ENCODE results near the gene NMNAT3. TPM values are rescaled to one million over a fixed set of nuclear protein-coding genes. Genes with fewer than 3 reads are reported as not detected.

Gene NMNAT3
- total RNA-seq, 4 donors from 2014 or later: 3.5 to 9.5 (median 7.2) TPM

DNA sequence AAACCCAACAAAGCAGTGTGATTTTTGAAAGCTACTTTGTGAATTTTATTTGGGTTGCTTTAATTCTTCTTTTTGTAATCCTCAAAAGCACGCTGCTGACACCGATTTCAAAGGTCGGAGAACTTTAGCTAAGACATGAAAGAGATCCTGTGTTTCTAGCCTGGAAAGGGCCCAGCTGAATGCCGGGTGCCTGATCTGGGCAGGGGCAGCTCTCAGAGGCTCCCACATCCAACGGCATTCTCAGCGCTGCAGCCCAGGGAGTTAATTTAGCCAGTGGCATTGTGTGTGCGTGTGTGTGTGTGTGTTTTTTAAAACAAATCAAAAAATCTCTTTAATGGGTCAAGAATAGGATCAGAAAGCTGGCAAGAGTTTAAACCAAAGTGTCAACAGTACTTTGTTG is 144.8 kb downstream of the NMNAT3 start:
- ATAC-seq (ENCODE audit: low FRiP score): no peak
- no peak for DNase-seq (ENCODE audit: low spot score)
- TF ChIP-seq, protein P1, sequence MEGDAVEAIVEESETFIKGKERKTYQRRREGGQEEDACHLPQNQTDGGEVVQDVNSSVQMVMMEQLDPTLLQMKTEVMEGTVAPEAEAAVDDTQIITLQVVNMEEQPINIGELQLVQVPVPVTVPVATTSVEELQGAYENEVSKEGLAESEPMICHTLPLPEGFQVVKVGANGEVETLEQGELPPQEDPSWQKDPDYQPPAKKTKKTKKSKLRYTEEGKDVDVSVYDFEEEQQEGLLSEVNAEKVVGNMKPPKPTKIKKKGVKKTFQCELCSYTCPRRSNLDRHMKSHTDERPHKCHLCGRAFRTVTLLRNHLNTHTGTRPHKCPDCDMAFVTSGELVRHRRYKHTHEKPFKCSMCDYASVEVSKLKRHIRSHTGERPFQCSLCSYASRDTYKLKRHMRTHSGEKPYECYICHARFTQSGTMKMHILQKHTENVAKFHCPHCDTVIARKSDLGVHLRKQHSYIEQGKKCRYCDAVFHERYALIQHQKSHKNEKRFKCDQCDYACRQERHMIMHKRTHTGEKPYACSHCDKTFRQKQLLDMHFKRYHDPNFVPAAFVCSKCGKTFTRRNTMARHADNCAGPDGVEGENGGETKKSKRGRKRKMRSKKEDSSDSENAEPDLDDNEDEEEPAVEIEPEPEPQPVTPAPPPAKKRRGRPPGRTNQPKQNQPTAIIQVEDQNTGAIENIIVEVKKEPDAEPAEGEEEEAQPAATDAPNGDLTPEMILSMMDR (IDR thresholded peaks at IDR 0.05): no peak

DNA sequence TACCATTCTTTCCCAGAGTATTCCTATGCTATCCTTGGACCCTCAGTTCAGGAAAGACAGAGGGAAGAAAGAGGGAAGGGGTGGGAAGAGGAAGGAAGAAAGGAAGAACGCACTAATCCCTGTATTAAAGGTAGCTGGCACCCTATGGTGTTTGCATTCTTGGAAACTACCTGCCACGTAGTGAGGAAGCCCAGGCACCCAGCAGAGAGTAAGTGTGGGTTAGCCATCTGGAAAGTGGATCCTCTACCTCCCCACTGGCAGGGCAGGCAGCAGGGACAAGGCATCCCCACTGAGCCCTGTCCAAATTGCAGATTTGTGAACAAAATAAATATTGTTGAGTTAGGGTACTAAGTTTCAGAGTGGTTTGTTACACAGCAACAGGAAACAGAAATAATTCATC is 147.1 kb downstream of the NMNAT3 start:
- DNase-seq (ENCODE audit: low spot score) (no peak), ATAC-seq (ENCODE audit: low FRiP score) (no peak)
- TF ChIP-seq, protein P1 (IDR thresholded peaks at IDR 0.05): no peak

DNA sequence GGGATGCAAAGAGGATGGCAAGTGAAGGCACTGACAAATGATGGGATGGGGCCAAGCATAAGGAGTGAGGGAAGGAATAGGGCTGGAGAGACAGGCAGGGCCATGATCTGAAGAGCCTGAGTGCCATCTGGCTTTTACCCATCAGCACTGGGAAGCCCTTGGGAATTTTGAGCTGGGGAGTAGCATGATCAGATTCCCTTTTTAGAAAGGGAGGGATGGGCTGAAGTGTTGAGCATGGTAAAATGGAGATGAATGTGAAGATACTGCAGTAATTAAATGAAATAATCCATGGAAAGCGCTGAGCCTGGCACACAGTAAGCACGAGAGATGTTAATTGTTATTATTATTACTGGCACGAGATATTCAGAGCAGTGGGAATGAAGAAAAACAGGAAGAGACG is 148.1 kb downstream of the NMNAT3 start:
- TF ChIP-seq, protein P1 (IDR thresholded peaks at IDR 0.05): no peak
- DNase-seq (ENCODE audit: low spot score) (no peak), ATAC-seq (ENCODE audit: low FRiP score) (no peak)

DNA sequence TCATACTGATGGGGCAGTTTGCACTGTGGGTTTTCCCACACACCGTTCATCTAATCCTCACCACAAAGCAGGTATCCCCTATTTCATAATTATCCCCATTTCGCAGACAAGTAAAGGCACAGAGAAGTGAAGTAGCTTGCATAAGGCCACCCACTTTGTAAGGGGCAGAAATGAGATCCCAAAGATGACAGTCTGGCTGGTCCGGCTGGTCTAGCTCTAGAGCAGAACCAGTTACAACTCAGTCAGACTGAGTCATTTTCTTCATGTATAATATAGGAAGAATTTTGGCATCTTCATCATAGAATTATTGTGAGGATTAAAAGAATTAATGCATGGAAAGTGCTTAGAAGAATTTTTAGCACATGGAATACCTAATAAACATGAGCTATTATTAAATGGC is 148.8 kb downstream of the NMNAT3 start:
- TF ChIP-seq, protein P1 (IDR thresholded peaks at IDR 0.05): no peak
- ATAC-seq (ENCODE audit: low FRiP score) (no peak), DNase-seq (ENCODE audit: low spot score) (no peak)

DNA sequence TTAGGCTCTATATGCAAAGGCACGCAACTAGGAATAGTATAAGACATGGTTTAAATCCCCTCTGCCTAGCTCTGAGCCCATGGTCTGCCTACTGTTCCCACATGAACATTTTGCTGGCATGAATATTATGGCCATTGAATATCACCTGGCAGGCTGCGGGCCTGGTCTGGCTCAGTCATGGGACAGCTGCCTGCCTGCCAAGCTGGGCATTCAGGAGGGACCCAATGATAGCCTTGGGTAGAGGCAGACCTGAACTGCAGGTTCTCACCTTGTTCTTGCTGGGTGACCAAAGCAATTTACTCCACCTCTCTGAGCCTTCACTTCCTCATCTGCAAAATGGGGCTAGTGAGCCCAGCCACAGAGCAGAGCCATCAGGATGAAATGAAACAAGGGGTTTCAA is 149.5 kb downstream of the NMNAT3 start:
- DNase-seq (ENCODE audit: low spot score): no peak
- TF ChIP-seq, protein P1 (IDR thresholded peaks at IDR 0.05): no peak
- ATAC-seq (ENCODE audit: low FRiP score): no peak

DNA sequence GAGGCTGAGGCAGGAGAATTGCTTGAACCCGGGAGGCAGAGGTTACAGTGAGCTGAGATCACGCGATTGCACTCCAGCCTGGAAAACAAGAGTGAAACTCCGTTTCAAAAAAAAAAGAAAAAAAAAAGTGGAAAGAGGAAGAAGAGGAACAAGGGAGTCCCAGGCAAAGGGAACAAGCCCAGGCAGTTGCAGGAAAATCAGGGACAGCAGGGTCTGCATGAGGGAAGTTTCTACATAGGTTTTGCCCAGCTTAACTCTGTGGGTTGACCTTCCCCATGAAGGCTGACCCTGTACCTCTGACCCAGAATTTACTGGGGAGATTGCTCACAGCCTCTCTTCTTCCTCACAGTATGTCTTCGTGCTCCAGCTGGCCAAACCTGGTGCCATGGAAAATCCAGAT is 150.5 kb downstream of the NMNAT3 start:
- DNase-seq (ENCODE audit: low spot score) (no peak), ATAC-seq (ENCODE audit: low FRiP score) (no peak)
- TF ChIP-seq, protein P1 (IDR thresholded peaks at IDR 0.05): no peak

DNA sequence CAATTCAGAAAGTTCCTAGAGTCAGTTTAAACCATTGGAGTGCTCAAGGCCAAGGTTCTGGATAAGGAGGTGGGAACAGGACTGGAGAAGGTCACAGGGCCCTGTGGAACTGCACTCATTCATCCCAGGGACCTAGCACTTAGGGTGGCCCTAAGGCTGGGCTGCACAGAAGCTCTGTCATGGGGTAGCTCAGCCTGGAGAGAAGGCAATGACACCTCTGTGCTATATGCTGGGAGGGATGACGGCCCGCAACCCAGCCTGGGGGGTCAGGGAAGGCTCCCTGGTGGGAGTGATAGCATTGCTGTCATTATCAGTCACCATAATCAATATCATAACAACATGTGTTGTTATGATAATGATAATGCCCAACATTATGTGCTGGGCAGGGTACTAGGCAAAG is 151.6 kb downstream of the NMNAT3 start:
- TF ChIP-seq, protein P1 (IDR thresholded peaks at IDR 0.05): no peak
- no peak for DNase-seq (ENCODE audit: low spot score)
- ATAC-seq (ENCODE audit: low FRiP score): no peak

All from omental fat pad (tissue), 4 donors.